ENCODE data around the gene AFAP1L1. TPM values are rescaled to one million over a fixed set of nuclear protein-coding genes. Genes with fewer than 3 reads are reported as not detected.

AFAP1L1 gene
- total RNA-seq, 1 donor from 2014 or later: 32.7 TPM

GRCh38 chr5:149363358-149363757, 91.7 kb downstream of the AFAP1L1 start:
- H3K4me1 ChIP-seq: peaks cover 2% of the 10 kb centered on the region
- H3K9me3 ChIP-seq: no peaks in the 10 kb centered on the region
- no peak for DNase-seq
- ATAC-seq: no peak
- H3K4me3 ChIP-seq: no peak overlapping the region
- H3K27me3 ChIP-seq: no peaks in the 10 kb centered on the region
- TF ChIP-seq CTCF (IDR thresholded peaks at IDR 0.05): no peak
- intact Hi-C loops (cut with DNase I): no loop called here
- H3K36me3 ChIP-seq: no peaks in the 10 kb centered on the region
- no peak overlapping the region for H3K27ac ChIP-seq

- H3K27ac ChIP-seq: no peak overlapping the region
- H3K27me3 ChIP-seq: no peaks in the 10 kb centered on the region
- no peaks in the 10 kb centered on the region for H3K9me3 ChIP-seq
- ATAC-seq: no peak
- no peak for DNase-seq
- no peaks in the 10 kb centered on the region for H3K4me1 ChIP-seq
- H3K36me3 ChIP-seq: no peaks in the 10 kb centered on the region
- intact Hi-C loops (cut with DNase I): no loop called here
- no peak for TF ChIP-seq CTCF (IDR thresholded peaks at IDR 0.05)
- H3K4me3 ChIP-seq: no peak overlapping the region
Measured at GRCh38 chr5:149363936-149364335, 92.3 kb downstream of the AFAP1L1 start.

GRCh38 chr5:149364719-149365118, 93.1 kb downstream of the AFAP1L1 start:
- intact Hi-C loops (cut with DNase I): no loop called here
- Histone ChIP-seq H3K27me3 (no peaks in the 10 kb centered on the region), H3K36me3 (no peaks in the 10 kb centered on the region), H3K4me1 (no peaks in the 10 kb centered on the region), H3K4me3 (no peak overlapping the region), H3K27ac (no peak overlapping the region), H3K9me3 (no peaks in the 10 kb centered on the region)
- no peak for TF ChIP-seq CTCF (IDR thresholded peaks at IDR 0.05)
- DNase-seq: no peak
- ATAC-seq: no peak

- H3K4me1 ChIP-seq: no peaks in the 10 kb centered on the region
- TF ChIP-seq CTCF (IDR thresholded peaks at IDR 0.05): no peak
- DNase-seq (no peak), ATAC-seq (no peak)
- no peaks in the 10 kb centered on the region for H3K27me3 ChIP-seq
- H3K9me3 ChIP-seq: no peaks in the 10 kb centered on the region
- H3K4me3 ChIP-seq: no peak overlapping the region
- intact Hi-C loops (cut with DNase I): no loop called here
- no peak overlapping the region for H3K27ac ChIP-seq
- no peaks in the 10 kb centered on the region for H3K36me3 ChIP-seq
Measured at GRCh38 chr5:149365418-149365817, 93.8 kb downstream of the AFAP1L1 start.

- ATAC-seq: no peak
- TF ChIP-seq CTCF (IDR thresholded peaks at IDR 0.05): no peak
- Histone ChIP-seq H3K27me3 (no peaks in the 10 kb centered on the region), H3K9me3 (no peaks in the 10 kb centered on the region), H3K4me3 (no peak overlapping the region), H3K27ac (no peak overlapping the region), H3K36me3 (no peaks in the 10 kb centered on the region), H3K4me1 (no peaks in the 10 kb centered on the region)
- intact Hi-C loops (cut with DNase I): no loop called here
- no peak for DNase-seq
Measured at GRCh38 chr5:149366169-149366729, 94.6 kb downstream of the AFAP1L1 start.

Measured in upper lobe of right lung (tissue), 1 donor.